ENCODE measurements around the gene FLNB. TPM values are rescaled to one million over a fixed set of nuclear protein-coding genes. Genes with fewer than 3 reads are reported as not detected.

Gene FLNB
- total RNA-seq, 1 donor = 274 TPM

DNA sequence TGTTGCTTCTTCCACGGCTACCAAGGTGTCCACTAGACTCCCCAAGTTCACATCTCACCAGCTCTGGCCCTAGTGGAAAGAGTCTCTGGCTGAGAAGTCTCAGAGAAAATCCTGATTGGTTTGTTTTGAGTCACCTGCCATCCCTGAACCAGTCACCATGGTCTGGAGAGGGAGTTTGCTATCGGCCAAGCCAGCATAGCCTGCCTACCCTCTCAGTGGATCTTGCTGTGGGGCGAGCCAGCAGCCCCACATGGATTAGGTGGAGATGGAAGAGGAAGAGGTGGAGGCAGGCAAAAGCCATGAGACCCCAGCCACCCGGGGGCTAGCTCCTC lies 48.1 kb upstream of the FLNB start:
- Histone ChIP-seq H3K4me1 (ENCODE audit: insufficient read depth, low read length) (peaks cover 17% of the 10 kb centered on the region), H3K4me3 (ENCODE audit: insufficient read depth, low read length) (no peak overlapping the region), H3K79me2 (ENCODE audit: insufficient read depth, low read length) (no peaks in the 10 kb centered on the region), H4K20me1 (ENCODE audit: insufficient read depth, low read length) (no peaks in the 10 kb centered on the region), H3K9me3 (ENCODE audit: low read depth, low read length) (no peaks in the 10 kb centered on the region), H3K36me3 (ENCODE audit: insufficient read depth, low read length) (no peaks in the 10 kb centered on the region), H3K27ac (ENCODE audit: low read depth, low read length) (no peak overlapping the region), H3K4me2 (ENCODE audit: insufficient read depth, low read length) (no peak overlapping the region), H3K27me3 (ENCODE audit: insufficient read depth, low read length) (no peaks in the 10 kb centered on the region), H2AFZ (ENCODE audit: low read length) (no peak overlapping the region)
- TF ChIP-seq, protein P1, sequence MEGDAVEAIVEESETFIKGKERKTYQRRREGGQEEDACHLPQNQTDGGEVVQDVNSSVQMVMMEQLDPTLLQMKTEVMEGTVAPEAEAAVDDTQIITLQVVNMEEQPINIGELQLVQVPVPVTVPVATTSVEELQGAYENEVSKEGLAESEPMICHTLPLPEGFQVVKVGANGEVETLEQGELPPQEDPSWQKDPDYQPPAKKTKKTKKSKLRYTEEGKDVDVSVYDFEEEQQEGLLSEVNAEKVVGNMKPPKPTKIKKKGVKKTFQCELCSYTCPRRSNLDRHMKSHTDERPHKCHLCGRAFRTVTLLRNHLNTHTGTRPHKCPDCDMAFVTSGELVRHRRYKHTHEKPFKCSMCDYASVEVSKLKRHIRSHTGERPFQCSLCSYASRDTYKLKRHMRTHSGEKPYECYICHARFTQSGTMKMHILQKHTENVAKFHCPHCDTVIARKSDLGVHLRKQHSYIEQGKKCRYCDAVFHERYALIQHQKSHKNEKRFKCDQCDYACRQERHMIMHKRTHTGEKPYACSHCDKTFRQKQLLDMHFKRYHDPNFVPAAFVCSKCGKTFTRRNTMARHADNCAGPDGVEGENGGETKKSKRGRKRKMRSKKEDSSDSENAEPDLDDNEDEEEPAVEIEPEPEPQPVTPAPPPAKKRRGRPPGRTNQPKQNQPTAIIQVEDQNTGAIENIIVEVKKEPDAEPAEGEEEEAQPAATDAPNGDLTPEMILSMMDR (IDR thresholded peaks at IDR 0.05; ENCODE audit: extremely low read depth, low read depth, low read length) = no peak
- DNase-seq (ENCODE audit: insufficient read length, low spot score, missing footprints) = no peak

GRCh38 chr3:57961177-57961827 lies 46.9 kb upstream of the FLNB start:
- Histone ChIP-seq H3K79me2 (ENCODE audit: insufficient read depth, low read length) (no peaks in the 10 kb centered on the region), H3K4me1 (ENCODE audit: insufficient read depth, low read length) (peaks cover 16% of the 10 kb centered on the region), H3K4me3 (ENCODE audit: insufficient read depth, low read length) (no peak overlapping the region), H4K20me1 (ENCODE audit: insufficient read depth, low read length) (no peaks in the 10 kb centered on the region), H3K9me3 (ENCODE audit: low read depth, low read length) (no peaks in the 10 kb centered on the region), H3K4me2 (ENCODE audit: insufficient read depth, low read length) (no peak overlapping the region), H3K36me3 (ENCODE audit: insufficient read depth, low read length) (no peaks in the 10 kb centered on the region), H3K27me3 (ENCODE audit: insufficient read depth, low read length) (no peaks in the 10 kb centered on the region), H3K27ac (ENCODE audit: low read depth, low read length) (no peak overlapping the region), H2AFZ (ENCODE audit: low read length) (no peak overlapping the region)
- no peak for DNase-seq (ENCODE audit: insufficient read length, low spot score, missing footprints)
- TF ChIP-seq, protein P1 (IDR thresholded peaks at IDR 0.05; ENCODE audit: extremely low read depth, low read depth, low read length) = no peak

- no peak overlapping the region for H3K4me2 ChIP-seq (ENCODE audit: insufficient read depth, low read length)
- no peak overlapping the region for H3K27ac ChIP-seq (ENCODE audit: low read depth, low read length)
- DNase-seq (ENCODE audit: insufficient read length, low spot score, missing footprints) = no peak
- no peak overlapping the region for H3K4me3 ChIP-seq (ENCODE audit: insufficient read depth, low read length)
- TF ChIP-seq, protein P1 (IDR thresholded peaks at IDR 0.05; ENCODE audit: extremely low read depth, low read depth, low read length) = peak; percentile 66
- H3K9me3 ChIP-seq (ENCODE audit: low read depth, low read length) = no peaks in the 10 kb centered on the region
- no peaks in the 10 kb centered on the region for H3K79me2 ChIP-seq (ENCODE audit: insufficient read depth, low read length)
- no peaks in the 10 kb centered on the region for H3K36me3 ChIP-seq (ENCODE audit: insufficient read depth, low read length)
- H3K27me3 ChIP-seq (ENCODE audit: insufficient read depth, low read length) = no peaks in the 10 kb centered on the region
- H4K20me1 ChIP-seq (ENCODE audit: insufficient read depth, low read length) = no peaks in the 10 kb centered on the region
- H3K4me1 ChIP-seq (ENCODE audit: insufficient read depth, low read length) = peaks cover 13% of the 10 kb centered on the region
- H2AFZ ChIP-seq (ENCODE audit: low read length) = no peak overlapping the region
Measured at GRCh38 chr3:57961828-57962447, 46.3 kb upstream of the FLNB start.

- Histone ChIP-seq H3K79me2 (ENCODE audit: insufficient read depth, low read length) (no peaks in the 10 kb centered on the region), H3K4me3 (ENCODE audit: insufficient read depth, low read length) (no peak overlapping the region), H3K4me1 (ENCODE audit: insufficient read depth, low read length) (peaks cover 11% of the 10 kb centered on the region), H3K36me3 (ENCODE audit: insufficient read depth, low read length) (no peaks in the 10 kb centered on the region), H2AFZ (ENCODE audit: low read length) (no peak overlapping the region), H3K27me3 (ENCODE audit: insufficient read depth, low read length) (no peaks in the 10 kb centered on the region), H3K4me2 (ENCODE audit: insufficient read depth, low read length) (no peak overlapping the region), H3K9me3 (ENCODE audit: low read depth, low read length) (no peaks in the 10 kb centered on the region), H3K27ac (ENCODE audit: low read depth, low read length) (no peak overlapping the region), H4K20me1 (ENCODE audit: insufficient read depth, low read length) (no peaks in the 10 kb centered on the region)
- TF ChIP-seq, protein P1 (IDR thresholded peaks at IDR 0.05; ENCODE audit: extremely low read depth, low read depth, low read length) = no peak
- DNase-seq (ENCODE audit: insufficient read length, low spot score, missing footprints) = no peak
Measured at GRCh38 chr3:57962448-57962834, 45.8 kb upstream of the FLNB start.
